ENCODE results near the gene MAPRE3. TPM values are rescaled to one million over a fixed set of nuclear protein-coding genes. Genes with fewer than 3 reads are reported as not detected.

The MAPRE3 gene
- total RNA-seq, 4 donors from 2014 or later, result 16.6 to 26.4 (median 19.7) TPM

- Histone ChIP-seq H3K4me1 (peaks cover 0 to 37% (median 20%) of the 10 kb centered on the region in 4 donors), H3K9me3 (no peaks in the 10 kb centered on the region), H3K27ac (peak overlapping the region in 1 of 4 donors; percentile 46), H3K27me3 (no peaks in the 10 kb centered on the region), H3K36me3 (peaks cover 0 to 3% (median 0%) of the 10 kb centered on the region in 3 donors), H3K4me3 (no peak overlapping the region)
- DNase-seq (ENCODE audit: low spot score in 2 of 2), result no peak
- TF ChIP-seq EP300 (IDR thresholded peaks at IDR 0.05) (no peak), POLR2A (IDR thresholded peaks at IDR 0.05) (no peak)
- TF ChIP-seq, protein P1, sequence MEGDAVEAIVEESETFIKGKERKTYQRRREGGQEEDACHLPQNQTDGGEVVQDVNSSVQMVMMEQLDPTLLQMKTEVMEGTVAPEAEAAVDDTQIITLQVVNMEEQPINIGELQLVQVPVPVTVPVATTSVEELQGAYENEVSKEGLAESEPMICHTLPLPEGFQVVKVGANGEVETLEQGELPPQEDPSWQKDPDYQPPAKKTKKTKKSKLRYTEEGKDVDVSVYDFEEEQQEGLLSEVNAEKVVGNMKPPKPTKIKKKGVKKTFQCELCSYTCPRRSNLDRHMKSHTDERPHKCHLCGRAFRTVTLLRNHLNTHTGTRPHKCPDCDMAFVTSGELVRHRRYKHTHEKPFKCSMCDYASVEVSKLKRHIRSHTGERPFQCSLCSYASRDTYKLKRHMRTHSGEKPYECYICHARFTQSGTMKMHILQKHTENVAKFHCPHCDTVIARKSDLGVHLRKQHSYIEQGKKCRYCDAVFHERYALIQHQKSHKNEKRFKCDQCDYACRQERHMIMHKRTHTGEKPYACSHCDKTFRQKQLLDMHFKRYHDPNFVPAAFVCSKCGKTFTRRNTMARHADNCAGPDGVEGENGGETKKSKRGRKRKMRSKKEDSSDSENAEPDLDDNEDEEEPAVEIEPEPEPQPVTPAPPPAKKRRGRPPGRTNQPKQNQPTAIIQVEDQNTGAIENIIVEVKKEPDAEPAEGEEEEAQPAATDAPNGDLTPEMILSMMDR (IDR thresholded peaks at IDR 0.05), result no peak
- 45 to 60% methylated on average over 2 of the region's 2 CpGs for WGBS, 2 donors
Measured at GRCh38 chr2:26980971-26981370, 10.5 kb downstream of the MAPRE3 start.

DNA sequence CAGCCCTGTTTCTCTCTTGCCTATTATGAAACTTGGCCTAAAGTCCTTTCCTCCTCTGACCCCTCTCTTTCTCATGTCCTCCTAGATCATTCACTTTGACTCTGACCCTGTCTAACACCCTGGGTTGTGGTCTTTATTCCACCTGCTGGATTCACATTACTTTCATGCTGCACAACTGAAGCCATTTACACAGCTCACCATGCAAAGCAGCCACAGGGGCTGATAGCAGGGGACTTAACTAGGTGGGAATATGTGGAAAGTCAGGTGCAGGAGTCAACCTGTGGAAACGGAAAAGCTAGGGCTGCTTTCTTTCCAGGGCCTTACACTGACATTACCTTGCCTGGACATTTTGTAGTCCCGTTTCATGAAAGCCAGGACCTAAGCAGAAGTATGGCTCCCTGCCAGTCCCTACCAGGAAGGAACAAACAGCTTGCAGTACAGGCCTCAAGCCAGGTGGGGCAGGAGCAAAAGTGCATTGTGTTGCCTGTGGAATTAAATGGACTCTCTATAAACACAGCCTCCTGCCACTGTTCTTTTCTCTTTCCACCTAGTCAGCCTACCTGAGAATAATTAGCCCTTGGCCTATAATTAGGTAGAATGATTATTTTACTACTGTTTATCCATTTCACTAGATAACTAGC, 11.8 kb downstream of the MAPRE3 start:
- Histone ChIP-seq H3K4me1 (peaks cover 0 to 37% (median 20%) of the 10 kb centered on the region in 4 donors), H3K9me3 (no peaks in the 10 kb centered on the region), H3K36me3 (peaks cover 0 to 3% (median 0%) of the 10 kb centered on the region in 3 donors), H3K4me3 (no peak overlapping the region), H3K27me3 (no peaks in the 10 kb centered on the region), H3K27ac (no peak overlapping the region)
- TF ChIP-seq, protein P1 (IDR thresholded peaks at IDR 0.05), result peak; percentile 14 to 50 (median 32)
- TF ChIP-seq POLR2A (IDR thresholded peaks at IDR 0.05), result no peak
- no peak for TF ChIP-seq EP300 (IDR thresholded peaks at IDR 0.05)
- DNase-seq (ENCODE audit: low spot score in 2 of 2), result peak in 1 of 2 donors; percentile 47
- WGBS, 2 donors, result 49 to 68% methylated on average over 2 of the region's 2 CpGs

- Histone ChIP-seq H3K36me3 (peaks cover 0 to 3% (median 0%) of the 10 kb centered on the region in 3 donors), H3K27ac (no peak overlapping the region), H3K27me3 (no peaks in the 10 kb centered on the region), H3K9me3 (no peaks in the 10 kb centered on the region), H3K4me3 (no peak overlapping the region), H3K4me1 (peaks cover 0 to 36% (median 19%) of the 10 kb centered on the region in 4 donors)
- no peak for DNase-seq (ENCODE audit: low spot score in 2 of 2)
- TF ChIP-seq EP300 (IDR thresholded peaks at IDR 0.05) (no peak), POLR2A (IDR thresholded peaks at IDR 0.05) (no peak)
- TF ChIP-seq, protein P1 (IDR thresholded peaks at IDR 0.05), result no peak
- WGBS, 2 donors, result 73 to 74% methylated on average over 3 of the region's 3 CpGs
Measured at GRCh38 chr2:26983746-26984145, 13.3 kb downstream of the MAPRE3 start.

DNA sequence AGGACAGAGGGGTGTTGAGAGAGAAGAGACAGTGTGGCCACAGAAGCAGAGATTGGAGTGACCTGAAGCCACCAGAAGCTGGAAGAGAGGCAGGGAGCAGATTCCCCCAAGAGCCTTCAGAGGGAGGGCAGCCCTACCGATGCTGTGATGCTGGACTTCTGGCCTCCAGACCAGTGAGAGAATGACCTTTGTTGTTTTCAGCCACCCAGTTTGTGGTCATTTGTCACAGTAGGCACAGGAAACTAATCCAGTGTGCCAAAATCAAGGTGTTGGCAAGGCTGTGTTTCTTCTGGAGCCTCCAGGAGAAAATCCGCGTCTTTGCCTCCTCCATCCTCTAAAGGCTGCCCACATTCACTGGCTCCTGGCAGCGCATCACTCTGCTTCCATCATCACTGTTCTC, 15.4 kb downstream of the MAPRE3 start:
- Histone ChIP-seq H3K4me3 (no peak overlapping the region), H3K27me3 (no peaks in the 10 kb centered on the region), H3K27ac (no peak overlapping the region), H3K36me3 (peaks cover 0 to 3% (median 0%) of the 10 kb centered on the region in 3 donors), H3K9me3 (no peaks in the 10 kb centered on the region), H3K4me1 (peaks cover 0 to 19% (median 9%) of the 10 kb centered on the region in 4 donors)
- no peak for TF ChIP-seq EP300 (IDR thresholded peaks at IDR 0.05)
- TF ChIP-seq, protein P1 (IDR thresholded peaks at IDR 0.05), result no peak
- WGBS, 2 donors, result 84 to 87% methylated on average over 4 of the region's 4 CpGs
- no peak for DNase-seq (ENCODE audit: low spot score in 2 of 2)

GRCh38 chr2:26986576-26986975, 16.1 kb downstream of the MAPRE3 start:
- Histone ChIP-seq H3K27me3 (no peaks in the 10 kb centered on the region), H3K27ac (no peak overlapping the region), H3K36me3 (peaks cover 0 to 3% (median 0%) of the 10 kb centered on the region in 3 donors), H3K4me1 (peaks cover 0 to 12% (median 5%) of the 10 kb centered on the region in 4 donors), H3K9me3 (no peaks in the 10 kb centered on the region), H3K4me3 (no peak overlapping the region)
- TF ChIP-seq POLR2A (IDR thresholded peaks at IDR 0.05) (no peak), EP300 (IDR thresholded peaks at IDR 0.05) (no peak)
- TF ChIP-seq, protein P1 (IDR thresholded peaks at IDR 0.05), result no peak
- no peak for DNase-seq (ENCODE audit: low spot score in 2 of 2)
- 86 to 91% methylated on average over 5 of the region's 5 CpGs for WGBS, 2 donors
